CD4-positive, alpha-beta T cell treated with Interferon alpha-2 for 1 hour (primary cell): Measurements from ENCODE around the gene MUC5B.
A peak's percentile ranks its signal among the peaks of the same experiment; 100 is the strongest.

ENCODE experiments used
- DNase-seq, 2 donors: peaks; one replicate each; pipeline ENCODE4 v3.0.0-alpha.2; 2020 to 2022

The MUC5B gene

GRCh38 chr11:1303126-1303821 is 80.4 kb downstream of the MUC5B start:
- no peak for DNase-seq

- DNase-seq = no peak
Measured at GRCh38 chr11:1303973-1304372, 81.1 kb downstream of the MUC5B start.

- DNase-seq = no peak
Measured at GRCh38 chr11:1304380-1304779, 81.5 kb downstream of the MUC5B start.

GRCh38 chr11:1305063-1305495 is 82.2 kb downstream of the MUC5B start:
- no peak for DNase-seq

- DNase-seq = no peak
Measured at GRCh38 chr11:1305501-1306056, 82.7 kb downstream of the MUC5B start.

- DNase-seq = no peak
Measured at GRCh38 chr11:1306186-1307162, 83.6 kb downstream of the MUC5B start.

- DNase-seq = peak in 1 of 2 donors; percentile 34
Measured at GRCh38 chr11:1307163-1307870, 84.5 kb downstream of the MUC5B start.

GRCh38 chr11:1307998-1308742 is 85.3 kb downstream of the MUC5B start:
- no peak for DNase-seq

- no peak for DNase-seq
Measured at GRCh38 chr11:1308743-1309497, 86.1 kb downstream of the MUC5B start.

GRCh38 chr11:1309498-1310317 is 86.8 kb downstream of the MUC5B start, which contains the start of gene TOLLIP:
Gene TOLLIP (minus strand): TSS chr11:1309632. CDS start chr11:1309498, 134 bp downstream.
- DNase-seq = peak; percentile 96 to 98

- peak in 1 of 2 donors; percentile 34 for DNase-seq
Measured at GRCh38 chr11:1310318-1310687, 87.4 kb downstream of the MUC5B start.

- peak; percentile 71 to 76 for DNase-seq
Measured at GRCh38 chr11:1310772-1311468, 88.1 kb downstream of the MUC5B start.
